ENCODE data around the gene GALNT17. TPM values are rescaled to one million over a fixed set of nuclear protein-coding genes. Genes with fewer than 3 reads are reported as not detected.

The GALNT17 gene
- total RNA-seq, 1 experiment from 2014 or later, result not detected

GRCh38 chr7:71129126-71129525 lies 2.8 kb upstream of the GALNT17 start:
- Histone ChIP-seq H3K27ac (ENCODE audit: low read depth, low read length, poor library complexity, severe bottlenecking) (no peak overlapping the region), H3K4me3 (ENCODE audit: low read depth, low read length, poor library complexity, severe bottlenecking) (no peak overlapping the region), H3K9me3 (ENCODE audit: low read depth, low read length, poor library complexity, severe bottlenecking) (peaks cover 25% of the 10 kb centered on the region), H3K27me3 (replicated peaks; ENCODE audit: insufficient read depth, low read depth, low read length, poor library complexity) (no peaks in the 10 kb centered on the region), H3K4me1 (ENCODE audit: insufficient read depth, low read length, poor library complexity, severe bottlenecking) (no peaks in the 10 kb centered on the region), H3K36me3 (ENCODE audit: insufficient read depth, low read length, poor library complexity, severe bottlenecking) (no peaks in the 10 kb centered on the region)
- ChIA-PET CTCF (no interaction called here), POLR2A (ENCODE audit: low non-redundant PET) (no interaction called here)
- intact Hi-C loops (cut with micrococcal nuclease; ENCODE audit: unreplicated experiment), result no loop called here
- DNase-seq (ENCODE audit: low spot score), result no peak
- BruUV-seq (replicated peaks), result no TSS peak
- TF ChIP-seq CTCF (conservative IDR thresholded peaks at IDR 0.05; ENCODE audit: low read depth, low read length) (no peak), EZH2 (IDR thresholded peaks at IDR 0.05; ENCODE audit: borderline replicate concordance, low read depth, low read length, poor library complexity, severe bottlenecking) (no peak)

GRCh38 chr7:71130031-71130679 lies 1.8 kb upstream of the GALNT17 start:
- ChIA-PET POLR2A (ENCODE audit: low non-redundant PET) (no interaction called here), CTCF (no interaction called here)
- no peak overlapping the region for H3K27ac ChIP-seq (ENCODE audit: low read depth, low read length, poor library complexity, severe bottlenecking)

GRCh38 chr7:71131256-71132126 lies 453 bp upstream of the GALNT17 start:
- H3K4me1 ChIP-seq (ENCODE audit: insufficient read depth, low read length, poor library complexity, severe bottlenecking), result no peaks in the 10 kb centered on the region
- BruUV-seq (replicated peaks), result no TSS peak
- intact Hi-C loops (cut with micrococcal nuclease; ENCODE audit: unreplicated experiment), result no loop called here
- H3K4me3 ChIP-seq (ENCODE audit: low read depth, low read length, poor library complexity, severe bottlenecking), result no peak overlapping the region
- H3K36me3 ChIP-seq (ENCODE audit: insufficient read depth, low read length, poor library complexity, severe bottlenecking), result no peaks in the 10 kb centered on the region
- no peaks in the 10 kb centered on the region for H3K27me3 ChIP-seq (replicated peaks; ENCODE audit: insufficient read depth, low read depth, low read length, poor library complexity)
- ChIA-PET CTCF (no interaction called here), POLR2A (ENCODE audit: low non-redundant PET) (no interaction called here)
- peaks cover 17% of the 10 kb centered on the region for H3K9me3 ChIP-seq (ENCODE audit: low read depth, low read length, poor library complexity, severe bottlenecking)
- no peak for TF ChIP-seq EZH2 (IDR thresholded peaks at IDR 0.05; ENCODE audit: borderline replicate concordance, low read depth, low read length, poor library complexity, severe bottlenecking)
- no peak for TF ChIP-seq CTCF (conservative IDR thresholded peaks at IDR 0.05; ENCODE audit: low read depth, low read length)
- no peak overlapping the region for H3K27ac ChIP-seq (ENCODE audit: low read depth, low read length, poor library complexity, severe bottlenecking)
- no peak for DNase-seq (ENCODE audit: low spot score)

More at GRCh38 chr7:71130031-71130679, 1.8 kb upstream of the GALNT17 start:
- peaks cover 20% of the 10 kb centered on the region for H3K9me3 ChIP-seq (ENCODE audit: low read depth, low read length, poor library complexity, severe bottlenecking)
- intact Hi-C loops (cut with micrococcal nuclease; ENCODE audit: unreplicated experiment), result no loop called here
- H3K4me3 ChIP-seq (ENCODE audit: low read depth, low read length, poor library complexity, severe bottlenecking), result no peak overlapping the region
- no peaks in the 10 kb centered on the region for H3K36me3 ChIP-seq (ENCODE audit: insufficient read depth, low read length, poor library complexity, severe bottlenecking)
- DNase-seq (ENCODE audit: low spot score), result no peak
- no TSS peak for BruUV-seq (replicated peaks)
- H3K4me1 ChIP-seq (ENCODE audit: insufficient read depth, low read length, poor library complexity, severe bottlenecking), result no peaks in the 10 kb centered on the region
- H3K27me3 ChIP-seq (replicated peaks; ENCODE audit: insufficient read depth, low read depth, low read length, poor library complexity), result no peaks in the 10 kb centered on the region
- TF ChIP-seq EZH2 (IDR thresholded peaks at IDR 0.05; ENCODE audit: borderline replicate concordance, low read depth, low read length, poor library complexity, severe bottlenecking) (no peak), CTCF (conservative IDR thresholded peaks at IDR 0.05; ENCODE audit: low read depth, low read length) (no peak)

Measured in A673 (cell line).